CD4-positive, alpha-beta memory T cell (primary cell): ENCODE data around the gene ALDOB. TPM values are rescaled to one million over a fixed set of nuclear protein-coding genes. Genes with fewer than 3 reads are reported as not detected.

Source experiments
- polyA plus RNA-seq, 2 donors: library from polyadenylated mRNA; unstranded; fragments of 300-500 nt; fragmentation: Illumina TruSeq; gene quantifications; one replicate each; pipeline ENCODE4 v1.2.3, GENCODE V29; 2021
- total RNA-seq, 2 experiments: library from RNA; stranded (reverse); gene quantifications; one replicate each; pipeline ENCODE4 v1.2.3, GENCODE V29; 2021

Gene ALDOB
- total and polyA plus RNA-seq, 4 experiments from 2014 or later: not detected

Other genes starting within 250 kb of the ALDOB start
- under 1 TPM in 1 of 2 experiments, not detected in 1; 0.15 TPM for gene BAAT, start 50.8 kb downstream of the ALDOB start, total RNA-seq
- under 1 TPM in 1 of 2 donors, not detected in 1; 0.08 TPM for gene BAAT, start 50.8 kb downstream of the ALDOB start, polyA plus RNA-seq
- 10 to 100 TPM; 20.9 to 23.0 TPM for gene MRPL50, start 37.2 kb downstream of the ALDOB start, total RNA-seq
- 10 to 100 TPM; 18.6 to 21.0 TPM for gene MRPL50, start 37.2 kb downstream of the ALDOB start, polyA plus RNA-seq
- 10 to 100 TPM; 22.1 to 23.2 TPM for gene ZNF189, start 36.9 kb downstream of the ALDOB start, total RNA-seq
- gene ZNF189, start 36.9 kb downstream of the ALDOB start, polyA plus RNA-seq: 1 to 10 TPM in 1 of 2 donors, under 1 TPM in 1; 0.95 to 2.6 TPM
- gene RNF20, start 98.1 kb upstream of the ALDOB start, total RNA-seq: 10 to 100 TPM; 64.5 to 67.4 TPM
- 10 to 100 TPM; 23.6 to 48.0 TPM for gene RNF20, start 98.1 kb upstream of the ALDOB start, polyA plus RNA-seq
- gene PPP3R2, start 159.2 kb upstream of the ALDOB start, total RNA-seq: not detected
- gene PPP3R2, start 159.2 kb upstream of the ALDOB start, polyA plus RNA-seq: not detected